GM21786 (cell line): ENCODE measurements around the gene DNASE1L2.
A peak's percentile ranks its signal among the peaks of the same experiment; 100 is the strongest.

Experiments used
- ATAC-seq: cut with Tn5 transposase; IDR thresholded peaks from one replicate; pipeline ENCODE4 v1.9.1; 2021; ENCODE audit not compliant: unreplicated experiment

DNASE1L2 gene

DNA sequence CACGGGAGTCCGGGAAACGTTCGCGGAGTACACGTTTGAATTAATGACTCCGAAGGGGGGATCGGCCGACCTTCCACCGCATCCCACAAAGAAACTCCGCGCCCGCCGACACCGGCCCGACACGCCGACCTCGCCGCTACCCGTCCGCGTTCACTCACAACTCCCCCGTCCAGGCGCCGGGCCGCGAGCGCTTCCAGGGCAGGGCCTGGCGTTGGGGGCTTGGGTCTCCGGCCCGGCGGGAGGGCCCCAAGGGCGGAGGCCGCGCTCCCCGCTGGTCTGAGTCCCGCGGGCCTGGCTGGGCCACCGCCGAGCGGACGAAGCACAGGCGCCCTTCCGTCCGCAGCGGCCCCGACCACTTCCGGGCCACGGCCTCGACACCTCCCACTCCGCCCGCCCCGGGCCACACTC lies 31.3 kb downstream of the DNASE1L2 start:
- ATAC-seq = peak; percentile 46

DNA sequence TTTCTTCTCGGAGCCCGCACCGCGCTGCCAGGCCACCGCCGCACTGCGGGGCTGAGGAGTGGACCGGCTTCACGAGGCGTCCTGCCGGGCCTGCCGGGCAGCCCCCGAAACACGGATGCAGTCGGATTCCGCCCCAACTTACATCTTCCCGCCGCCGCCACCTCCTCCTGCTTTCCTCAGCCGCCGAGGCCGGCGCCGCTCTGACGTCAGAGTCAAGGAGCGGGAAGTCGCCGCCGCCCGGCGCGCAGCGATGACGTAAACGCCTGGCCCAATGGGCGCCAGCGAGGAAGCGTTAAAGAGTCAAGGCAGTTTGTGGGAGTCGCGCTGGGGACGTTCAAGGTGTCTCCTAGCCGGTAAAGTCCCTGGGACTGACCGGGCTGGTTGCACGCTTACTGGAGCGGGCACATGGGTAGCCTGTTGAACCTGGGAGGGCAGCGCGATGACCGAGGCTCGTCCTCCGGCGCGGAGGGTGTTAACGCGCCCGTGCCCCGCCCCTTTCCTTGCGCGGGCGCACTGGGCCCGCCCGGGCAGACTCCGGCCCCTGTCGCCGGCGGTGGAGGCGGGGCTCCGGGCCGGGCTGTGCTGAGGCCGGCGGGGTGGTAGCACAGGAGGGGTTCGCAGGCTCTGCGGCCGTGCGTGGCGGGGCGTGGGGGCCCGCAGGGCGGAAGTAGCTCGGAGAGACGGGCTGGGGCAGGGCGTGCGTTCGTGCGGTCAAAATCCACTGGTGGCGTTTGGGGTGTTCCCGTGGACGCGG lies 31.8 kb downstream of the DNASE1L2 start, which contains the start of gene RNPS1:
RNPS1 (minus strand) TSS at position 214 of the 754 bp plus-strand sequence. CDS start 3,483 bp downstream, outside the sequence.
- ATAC-seq = peak; percentile 74

DNA sequence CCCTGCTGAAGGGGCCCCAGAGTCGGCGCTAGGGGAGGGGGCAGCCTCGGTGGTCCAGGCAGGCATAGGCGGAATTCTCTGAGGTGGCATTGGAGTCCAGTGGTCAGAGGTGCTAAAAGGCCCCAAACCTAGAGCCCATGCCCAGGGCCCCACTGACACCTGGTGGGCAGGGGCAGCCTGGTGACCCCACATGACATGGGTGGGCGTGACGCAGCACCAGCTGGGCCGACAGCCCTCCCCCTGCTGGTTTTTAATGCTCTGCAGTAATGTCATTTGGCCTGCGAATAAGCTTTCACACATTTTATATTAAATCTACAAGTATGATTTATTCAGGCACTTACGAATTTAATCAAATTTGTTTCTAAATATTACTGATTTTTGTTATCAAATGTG lies 33.8 kb downstream of the DNASE1L2 start:
- no peak for ATAC-seq

DNA sequence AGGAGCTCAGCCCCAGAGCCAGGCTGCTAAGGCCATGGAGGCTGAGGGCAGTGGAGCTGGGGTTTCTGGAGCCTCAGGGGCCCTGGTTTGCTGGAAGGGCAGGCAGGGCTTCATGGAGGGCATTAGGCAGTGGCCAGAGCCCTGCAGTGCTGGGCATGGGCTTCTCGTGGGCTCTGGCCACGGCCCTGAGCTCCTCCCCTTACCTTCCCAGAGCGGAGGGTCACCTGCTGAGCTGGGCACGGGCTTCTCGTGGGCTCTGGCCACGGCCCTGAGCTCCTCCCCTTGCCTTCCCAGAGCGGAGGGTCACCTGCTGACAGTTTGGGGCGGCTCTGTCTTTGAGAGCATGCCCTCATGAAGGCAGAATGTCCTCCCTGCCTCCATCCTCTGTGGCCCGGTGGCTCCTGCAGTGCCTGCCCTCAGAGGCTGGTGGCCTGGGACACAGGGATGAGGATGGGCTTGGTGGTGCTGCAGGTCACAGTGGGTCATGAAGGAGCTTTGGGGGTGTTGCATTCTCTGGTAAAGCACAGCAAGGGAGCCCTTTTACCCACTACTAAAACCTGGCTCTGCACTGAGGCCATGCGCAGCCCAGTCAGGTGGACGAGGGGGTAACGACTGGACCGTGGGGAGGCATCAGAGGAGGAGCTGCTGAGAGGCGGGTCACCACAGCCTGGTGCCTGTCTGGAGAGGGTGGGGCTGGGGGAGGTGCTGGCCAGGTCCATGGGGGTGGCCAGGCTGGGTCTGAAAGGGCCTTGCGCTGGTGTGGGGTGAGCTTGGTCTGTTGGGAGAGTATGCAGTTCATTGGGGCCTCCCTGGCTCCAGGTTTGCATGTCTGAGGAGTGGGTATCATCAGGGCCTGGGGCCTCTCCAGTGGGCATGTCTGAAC lies 34.6 kb downstream of the DNASE1L2 start:
- ATAC-seq = no peak

DNA sequence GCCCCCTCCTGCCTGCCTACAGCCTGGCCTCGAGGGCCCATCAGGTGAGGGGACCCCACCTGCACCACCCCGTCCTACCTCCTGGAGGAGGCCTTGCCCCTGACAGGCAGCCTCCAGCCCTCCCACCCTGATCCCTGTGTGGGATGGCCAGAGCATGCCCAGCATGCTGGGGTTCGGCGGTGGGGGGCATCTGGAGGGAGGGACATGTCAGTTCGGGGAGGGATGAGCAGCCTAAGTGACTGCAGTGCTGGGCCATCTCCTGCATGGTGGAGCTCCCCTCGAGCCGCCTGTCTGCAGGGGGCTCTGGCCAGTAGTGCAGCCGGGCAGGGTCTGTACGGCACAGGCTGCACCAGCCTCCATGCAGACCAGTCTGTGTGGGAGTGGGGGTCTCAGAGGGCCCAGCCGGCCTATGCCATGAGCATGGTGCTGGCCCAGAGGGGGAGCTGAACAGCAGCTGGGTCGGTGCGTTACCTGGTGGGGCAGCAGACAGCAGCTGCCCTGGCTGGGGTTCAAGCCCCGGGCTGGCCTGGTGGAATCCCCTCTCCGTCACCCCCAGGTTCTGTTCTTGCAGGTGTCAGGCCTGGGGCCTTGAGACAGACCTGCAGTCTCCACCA lies 35.7 kb downstream of the DNASE1L2 start:
- ATAC-seq = no peak

DNA sequence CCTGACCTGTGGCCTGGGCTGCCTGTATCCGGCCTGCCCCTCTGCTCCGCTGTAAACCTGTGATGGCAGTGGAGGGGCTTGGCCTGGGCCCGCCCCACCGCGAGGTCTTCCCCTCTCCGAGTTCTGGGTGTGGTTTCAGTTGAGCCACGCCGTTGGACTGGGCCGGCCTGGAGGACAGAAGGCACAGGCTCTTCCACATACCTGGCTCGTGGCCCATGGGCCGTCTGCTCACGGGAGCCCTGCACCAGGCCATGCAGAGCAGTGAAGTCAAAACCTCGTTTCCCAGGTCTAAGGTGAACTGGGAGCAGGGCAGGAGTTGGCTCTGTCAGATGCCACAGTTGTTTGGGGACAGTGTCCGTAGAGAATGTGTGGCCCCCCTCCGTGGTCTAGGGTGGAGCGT lies 37.2 kb downstream of the DNASE1L2 start:
- ATAC-seq = no peak

DNA sequence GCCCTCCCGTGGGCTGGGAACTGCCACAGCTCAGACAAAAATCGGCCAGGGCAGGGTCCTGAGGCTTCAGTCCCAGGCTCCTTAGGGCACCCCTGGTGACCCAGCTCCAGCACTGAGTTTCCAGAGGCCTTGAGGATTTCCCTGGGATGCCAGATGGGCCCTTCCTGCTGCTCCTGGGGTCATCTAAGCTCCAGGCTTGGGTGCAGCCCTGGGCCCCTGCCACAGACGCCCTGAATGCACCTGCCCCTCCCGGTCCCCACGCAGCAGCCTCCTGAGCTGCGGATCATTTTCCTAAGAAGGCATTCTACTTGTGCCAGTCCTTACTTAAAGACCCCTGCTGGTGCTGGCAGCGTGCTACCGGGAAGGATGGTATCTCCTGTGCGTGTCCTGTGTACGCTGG lies 37.7 kb downstream of the DNASE1L2 start:
- no peak for ATAC-seq

DNA sequence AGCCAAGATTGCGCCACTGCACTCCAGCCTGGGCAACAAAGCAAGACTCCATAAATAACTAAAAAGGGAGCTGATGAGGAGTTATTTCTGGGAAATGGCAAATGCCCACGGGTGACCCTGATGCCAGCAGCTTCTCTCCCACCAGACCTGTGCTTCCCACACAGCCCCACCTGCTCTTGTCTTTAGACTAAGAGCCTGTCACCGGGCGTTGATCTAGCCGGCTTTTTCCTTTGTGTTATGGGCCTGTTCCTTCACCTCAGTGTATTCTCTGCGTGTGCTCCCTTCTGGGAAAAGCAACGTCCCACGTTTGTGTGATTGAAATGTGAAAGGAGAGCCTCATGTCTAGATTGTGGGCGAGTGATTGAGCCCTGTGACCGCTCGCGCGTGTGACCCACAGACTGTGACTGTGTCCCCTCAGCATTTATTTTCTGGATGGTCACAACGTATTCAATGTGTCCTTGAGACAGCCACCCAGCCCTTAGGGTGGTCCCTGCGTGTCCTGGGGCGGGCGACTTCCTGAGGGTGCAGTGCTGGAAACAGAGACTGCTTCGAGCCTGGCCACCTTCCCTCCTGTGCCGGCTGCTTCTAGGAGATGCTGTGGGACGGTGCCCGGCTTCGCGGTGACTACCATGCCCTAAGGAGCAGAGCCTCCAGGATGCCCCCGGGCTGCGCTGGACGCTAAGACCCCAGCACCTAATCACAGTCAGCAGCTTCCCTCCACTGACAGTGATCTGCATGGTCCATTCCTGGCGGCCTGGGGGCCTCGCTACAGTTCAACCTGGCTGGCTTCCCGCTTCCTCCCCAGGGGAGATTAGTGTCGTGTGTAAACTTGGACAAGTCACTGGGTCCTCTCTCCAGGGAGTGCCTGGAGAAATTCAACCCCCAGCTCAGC lies 39.5 kb downstream of the DNASE1L2 start:
- no peak for ATAC-seq

DNA sequence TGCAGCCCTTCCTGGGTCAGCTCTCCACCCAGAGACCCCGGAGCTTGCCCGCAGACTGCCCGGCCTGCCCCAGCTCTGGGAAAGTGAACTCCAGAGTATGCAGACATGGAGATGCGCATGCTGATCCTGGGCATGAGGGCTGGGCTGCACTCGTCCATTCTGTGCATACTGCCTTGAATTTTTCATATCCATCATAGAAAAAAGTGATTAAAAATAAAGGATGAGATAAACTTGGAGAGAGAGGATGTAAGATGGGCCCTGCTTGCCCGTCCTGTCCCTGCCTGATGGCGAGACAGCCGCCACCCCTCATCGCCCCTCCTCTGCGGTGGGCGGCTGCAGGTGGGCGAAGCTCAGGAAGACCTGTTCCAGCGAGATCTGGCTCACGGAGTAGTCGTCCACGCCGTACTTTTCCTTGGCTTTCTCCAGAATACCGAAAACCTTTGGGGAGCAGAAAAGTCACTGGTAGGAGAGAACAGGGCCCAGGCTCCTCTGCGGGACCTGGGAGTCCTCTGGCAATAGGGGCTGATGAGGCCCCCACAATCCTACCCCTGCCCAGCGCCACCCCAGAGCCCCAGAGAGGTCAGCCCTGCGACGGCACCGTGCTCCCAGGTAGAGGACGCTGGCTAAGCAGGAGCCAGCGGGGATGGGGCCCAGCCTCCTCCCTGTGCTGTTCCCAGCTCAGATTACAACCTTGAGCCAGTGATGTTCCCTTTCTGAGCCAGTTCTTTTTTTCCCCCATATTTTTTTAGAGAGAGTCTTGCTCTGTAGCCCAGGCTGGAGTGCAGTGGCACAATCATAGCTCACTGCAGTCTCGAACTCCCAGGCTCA lies 40.3 kb downstream of the DNASE1L2 start:
- no peak for ATAC-seq

DNA sequence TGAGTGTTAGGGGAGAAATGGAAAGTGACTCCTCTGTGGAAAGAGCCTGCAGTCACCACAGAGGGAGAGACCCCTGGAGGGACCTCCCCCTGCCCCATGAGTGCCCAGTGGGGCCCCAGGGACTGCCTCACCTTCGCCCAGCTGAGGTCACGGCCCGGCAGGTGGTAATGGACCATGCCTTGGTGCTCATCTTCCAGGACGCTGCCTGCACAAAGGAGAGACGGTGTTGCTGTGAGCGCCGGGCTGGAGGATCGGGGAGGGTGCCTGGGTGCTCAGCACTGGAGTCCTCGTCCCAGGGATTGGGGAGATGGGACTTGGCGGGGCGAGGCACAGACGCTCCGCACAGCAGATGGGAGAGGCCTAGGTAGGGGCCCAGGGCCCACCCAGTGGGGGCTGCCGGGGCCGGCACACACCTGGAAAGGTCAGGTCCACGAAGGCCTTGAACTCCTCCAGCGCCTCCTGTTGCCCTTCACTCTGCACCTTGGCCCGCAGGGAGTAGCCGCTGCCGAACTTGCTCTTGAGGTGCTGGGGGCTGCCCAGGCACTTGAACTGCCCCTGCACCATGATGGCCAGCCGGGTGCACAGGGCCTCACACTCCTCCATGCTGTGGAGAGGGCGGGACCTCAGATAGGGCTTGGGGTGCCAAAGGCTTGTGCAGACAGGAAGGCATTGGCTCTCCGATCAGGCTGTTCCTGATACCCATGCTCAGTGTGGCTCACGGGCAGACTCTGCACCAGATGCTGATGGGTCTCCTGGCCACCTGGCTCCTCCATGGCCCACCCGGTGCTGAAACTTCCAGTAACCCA lies 41.4 kb downstream of the DNASE1L2 start:
- ATAC-seq = no peak

DNA sequence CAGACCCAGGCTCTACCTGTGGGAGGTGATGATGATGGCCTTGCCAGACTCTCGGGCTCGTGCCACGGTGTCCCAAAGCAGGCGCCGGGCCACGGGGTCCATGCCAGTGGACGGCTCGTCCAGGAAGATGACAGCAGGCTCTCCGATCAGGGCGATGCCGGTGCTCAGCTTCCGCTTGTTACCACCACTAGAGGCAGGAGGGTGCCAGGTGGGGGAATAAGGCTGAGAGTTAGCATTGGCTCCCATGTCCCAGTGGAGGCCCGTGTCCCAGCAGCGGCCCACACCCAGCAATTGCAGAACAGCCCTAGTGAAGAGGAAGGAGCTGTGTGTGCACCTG lies 42.0 kb downstream of the DNASE1L2 start:
- ATAC-seq = no peak

DNA sequence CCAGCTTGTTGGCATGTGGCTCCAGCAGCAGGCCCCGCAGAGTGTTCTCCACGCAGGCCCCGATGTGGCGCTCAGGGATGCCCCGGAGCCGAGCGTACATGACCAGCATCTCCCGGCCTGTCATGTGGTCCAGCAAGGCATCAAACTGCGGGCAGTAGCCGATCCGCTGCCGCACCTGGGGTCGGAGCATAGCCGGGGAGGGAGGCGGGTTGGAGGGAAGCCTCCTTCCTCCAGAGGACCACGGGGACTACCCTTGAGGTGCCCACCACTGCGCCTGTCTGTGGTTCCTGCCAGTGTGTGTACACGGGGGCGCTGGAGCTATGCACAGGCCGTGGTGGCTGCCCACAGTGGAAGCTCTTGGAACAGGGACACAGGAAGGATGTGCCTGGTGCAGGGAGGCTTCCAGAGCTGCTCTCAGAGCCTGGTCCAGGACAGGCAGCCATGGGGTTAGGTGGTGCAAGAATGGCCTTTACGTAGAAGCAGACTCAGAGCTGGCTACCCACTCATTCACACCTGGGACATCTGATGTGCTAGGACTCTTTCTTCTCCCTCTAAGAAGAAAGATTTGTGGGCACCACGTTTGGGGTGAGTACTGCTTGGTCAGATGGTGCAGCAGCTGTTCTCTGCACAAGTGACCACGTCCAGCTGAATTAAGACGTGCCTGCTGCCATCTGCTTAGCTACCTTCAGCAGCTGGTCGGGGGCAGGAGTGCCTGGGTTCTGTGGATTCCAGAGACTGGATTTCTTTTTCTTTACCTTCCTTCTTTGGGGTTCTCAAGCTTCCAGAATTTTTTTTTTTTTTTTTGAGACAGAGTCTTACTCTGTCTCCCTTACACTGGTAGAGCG lies 42.9 kb downstream of the DNASE1L2 start:
- no peak for ATAC-seq

DNA sequence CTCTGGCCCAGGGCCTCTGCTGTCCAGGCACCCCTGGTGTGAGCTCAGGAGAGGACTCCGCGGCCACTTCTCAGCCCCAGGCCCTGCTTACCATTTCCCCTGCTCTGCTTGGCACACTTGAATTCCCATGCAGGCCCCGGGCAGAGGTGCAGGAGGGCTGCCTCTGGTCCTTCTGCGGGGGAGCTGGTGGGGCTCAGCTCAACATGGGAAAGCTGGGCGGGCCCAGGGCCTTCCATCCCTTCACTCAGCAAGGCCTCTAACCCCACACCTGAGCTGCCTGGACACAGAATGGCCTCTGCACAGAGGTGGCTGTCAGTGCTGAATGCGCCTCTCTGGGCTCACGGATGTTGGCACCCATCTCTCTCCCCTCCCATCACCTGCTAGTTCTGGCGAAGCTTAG lies 44.2 kb downstream of the DNASE1L2 start:
- no peak for ATAC-seq

DNA sequence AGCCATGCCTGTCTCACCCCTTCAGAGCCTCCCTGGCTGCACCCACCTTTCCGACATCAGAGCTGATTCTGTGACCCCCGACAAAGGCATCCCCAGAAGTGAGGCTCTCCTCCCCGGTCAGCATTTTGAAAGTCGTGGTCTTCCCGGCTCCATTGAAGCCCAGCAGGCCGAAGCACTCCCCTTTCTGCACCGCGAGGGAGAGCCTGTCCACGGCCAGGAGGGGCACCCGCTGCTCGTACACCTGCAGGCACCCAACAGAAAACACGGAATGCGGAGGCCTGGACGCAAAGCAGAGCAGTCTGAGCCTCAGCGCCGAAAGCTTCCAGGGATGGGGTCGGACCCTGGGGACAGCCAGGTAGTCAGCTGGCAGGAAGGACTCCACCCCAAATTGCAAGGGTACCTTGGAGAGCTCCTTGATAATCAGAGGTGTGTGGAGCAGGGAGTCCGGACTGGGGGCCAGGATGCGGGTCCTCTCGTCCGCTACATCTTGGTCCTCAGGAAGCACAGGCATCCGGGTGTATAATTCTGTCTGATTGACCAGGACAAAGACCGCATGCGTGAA lies 44.8 kb downstream of the DNASE1L2 start:
- ATAC-seq = no peak

DNA sequence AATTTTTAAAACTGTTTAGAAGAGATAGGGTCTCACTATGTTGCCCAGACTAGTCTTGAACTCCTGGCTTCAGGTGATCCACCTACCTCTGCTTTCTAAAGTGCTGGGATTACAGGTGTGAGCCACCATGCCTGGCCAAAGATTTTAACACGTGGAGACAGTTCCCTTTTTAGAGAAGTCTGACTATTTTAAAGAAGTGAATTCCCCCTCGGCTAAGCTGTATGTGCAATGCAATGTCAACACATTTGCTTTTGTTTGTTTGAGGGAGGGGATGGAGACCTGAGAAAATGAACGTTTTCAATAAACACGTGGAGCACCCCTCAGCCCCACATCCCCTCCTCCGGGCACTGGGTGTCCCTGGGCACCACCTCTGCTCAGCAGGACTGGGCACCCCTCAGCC lies 46.0 kb downstream of the DNASE1L2 start:
- ATAC-seq = no peak

DNA sequence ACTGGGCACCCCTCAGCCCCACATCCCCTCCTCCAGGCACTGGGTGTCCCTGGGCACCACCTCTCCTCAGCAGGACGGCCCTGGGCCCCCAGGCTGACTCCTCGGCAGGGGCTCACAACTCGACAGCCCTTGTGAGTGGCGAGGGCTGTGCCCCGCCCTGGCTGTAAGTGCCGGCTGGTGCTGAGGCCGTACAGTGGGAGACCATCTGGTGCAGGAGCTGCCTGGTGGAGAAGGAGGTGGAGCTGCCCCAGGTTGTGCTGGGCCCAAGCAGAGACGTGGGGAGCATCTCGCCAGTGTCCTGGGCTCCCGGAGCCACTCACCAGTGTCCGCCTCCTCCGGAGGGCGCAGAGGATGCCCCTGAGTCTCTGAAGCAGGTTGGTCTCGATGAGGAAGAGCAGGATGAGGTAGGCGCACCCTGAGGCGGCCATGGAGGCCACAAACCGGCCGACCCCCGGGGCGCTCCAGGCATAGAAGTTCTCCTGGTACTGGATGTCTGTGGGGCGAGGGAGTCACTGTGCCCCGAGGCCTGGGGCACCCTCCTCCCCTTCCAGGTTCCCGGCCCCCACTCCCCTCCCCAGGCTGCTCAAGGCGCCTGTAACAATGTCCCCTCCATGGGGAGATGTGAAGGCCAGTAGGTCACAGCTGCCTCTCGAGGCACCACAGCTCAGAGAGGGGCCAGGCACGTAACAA lies 46.8 kb downstream of the DNASE1L2 start:
- ATAC-seq = no peak

DNA sequence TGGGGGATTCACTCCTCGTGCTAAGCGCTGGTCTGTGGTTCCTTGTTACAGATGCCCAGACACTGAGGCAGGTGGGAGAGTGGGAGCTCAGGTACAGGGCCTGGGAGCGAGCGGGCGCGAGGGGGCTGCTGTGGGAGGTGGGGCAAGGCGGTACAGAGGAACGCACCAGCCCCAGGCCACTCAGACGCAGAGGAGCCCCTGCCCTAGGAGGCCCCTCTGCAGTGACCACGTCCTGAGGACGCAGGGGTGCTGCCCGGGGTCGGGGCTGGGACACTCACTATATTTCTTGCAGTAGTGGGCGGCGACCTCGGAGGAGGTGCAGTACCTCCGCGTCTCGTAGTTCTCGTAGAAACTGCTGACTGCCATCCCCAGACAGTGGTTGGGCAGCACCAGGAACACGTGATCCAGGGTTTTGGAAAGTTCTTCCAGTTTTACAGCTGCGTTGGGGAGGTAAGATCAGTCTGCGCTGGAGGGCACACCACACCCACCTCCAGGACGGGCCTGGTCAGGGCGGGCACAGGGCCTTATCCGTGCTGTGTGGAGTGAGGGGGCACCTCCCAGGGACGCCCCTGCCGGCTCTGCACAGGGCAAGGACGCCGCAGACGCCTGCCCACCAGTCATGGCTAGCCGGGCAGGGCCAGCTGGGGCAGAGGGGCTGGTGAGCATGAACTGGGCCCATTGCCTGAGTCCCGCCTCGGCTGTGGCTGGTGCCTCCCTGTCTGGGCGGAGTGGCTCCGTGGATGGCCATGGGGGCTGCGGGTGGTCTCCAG lies 47.9 kb downstream of the DNASE1L2 start:
- no peak for ATAC-seq
